ENCODE measurements around the gene ZNF367. TPM values are rescaled to one million over a fixed set of nuclear protein-coding genes. Genes with fewer than 3 reads are reported as not detected.

The ZNF367 gene
- total and polyA plus RNA-seq, 2 experiments from 2014 or later: 2.5 to 12.3 TPM

GRCh38 chr9:96395964-96396363 is 22.2 kb downstream of the ZNF367 start:
- peaks cover 14% of the 10 kb centered on the region for H3K9me3 Mint-ChIP-seq
- peak overlapping the region; percentile 6; the same call in 1 of the 3 replicates for H3K4me3 Mint-ChIP-seq
- H3K36me3 ChIP-seq (ENCODE audit: insufficient read depth): peaks cover 16% of the 10 kb centered on the region; the same call in 1 of the 2 replicates
- H3K36me3 Mint-ChIP-seq (ENCODE audit: low read depth): peaks cover 42% of the 10 kb centered on the region
- peaks cover 43% of the 10 kb centered on the region for H3K4me1 ChIP-seq (ENCODE audit: insufficient read depth)
- peak; percentile 83 for ATAC-seq
- H3F3A ChIP-seq (replicated peaks; ENCODE audit: low read depth): peaks cover 14% of the 10 kb centered on the region; the same call in 1 of the 2 replicates
- no peak overlapping the region for H2AFZ ChIP-seq
- 0 out of 2 replicates have a peak overlapping the region, but pooled peaks have one; percentile 33 for H3K27ac ChIP-seq (ENCODE audit: low read depth)
- peaks cover 2% of the 10 kb centered on the region for H3K27me3 Mint-ChIP-seq (ENCODE audit: insufficient read depth, low read depth, poor library complexity)
- DNase-seq (ENCODE audit: low spot score): peak; percentile 47
- peak overlapping the region; percentile 73 for H3K4me2 ChIP-seq
- peak overlapping the region; percentile 69; the same call in 1 of the 2 replicates for H3K27ac Mint-ChIP-seq
- H3K9me2 ChIP-seq (ENCODE audit: insufficient read depth): no peaks in the 10 kb centered on the region
- H3K4me1 Mint-ChIP-seq: peaks cover 34% of the 10 kb centered on the region
- no peaks in the 10 kb centered on the region for H3K27me3 ChIP-seq (ENCODE audit: insufficient read depth)
- no peak overlapping the region for H3K4me3 ChIP-seq
- peaks cover 34% of the 10 kb centered on the region for H3K79me2 ChIP-seq (replicated peaks; ENCODE audit: insufficient read depth)
- peaks cover 11% of the 10 kb centered on the region for H4K20me1 ChIP-seq (replicated peaks; ENCODE audit: insufficient read depth)
- TF ChIP-seq EZH2 (IDR thresholded peaks at IDR 0.05; ENCODE audit: low read depth, unreplicated experiment): no peak
- no peak for TF ChIP-seq CREB1 (CRISPR knock-in tag; IDR thresholded peaks at IDR 0.05; ENCODE audit: low read depth)
- no peak for TF ChIP-seq REST (IDR thresholded peaks at IDR 0.05; ENCODE audit: unreplicated experiment)
- no peak for TF ChIP-seq NANOG (IDR thresholded peaks at IDR 0.05; ENCODE audit: borderline replicate concordance)
- no peak for TF ChIP-seq STAT1 (IDR thresholded peaks at IDR 0.05; ENCODE audit: unreplicated experiment)
- TF ChIP-seq JUNB (IDR thresholded peaks at IDR 0.05; ENCODE audit: unreplicated experiment): no peak
- no peak for TF ChIP-seq EZH2phosphoT487 (IDR thresholded peaks at IDR 0.05; ENCODE audit: unreplicated experiment)
- no peak for TF ChIP-seq ZNF331 (CRISPR knock-in tag; IDR thresholded peaks at IDR 0.05; ENCODE audit: low read depth)
- TF ChIP-seq ZNF462 (CRISPR knock-in tag; IDR thresholded peaks at IDR 0.05): no peak
- TF ChIP-seq POLR2AphosphoS5 (IDR thresholded peaks at IDR 0.05; ENCODE audit: low read depth): no peak
- TF ChIP-seq, protein P1, sequence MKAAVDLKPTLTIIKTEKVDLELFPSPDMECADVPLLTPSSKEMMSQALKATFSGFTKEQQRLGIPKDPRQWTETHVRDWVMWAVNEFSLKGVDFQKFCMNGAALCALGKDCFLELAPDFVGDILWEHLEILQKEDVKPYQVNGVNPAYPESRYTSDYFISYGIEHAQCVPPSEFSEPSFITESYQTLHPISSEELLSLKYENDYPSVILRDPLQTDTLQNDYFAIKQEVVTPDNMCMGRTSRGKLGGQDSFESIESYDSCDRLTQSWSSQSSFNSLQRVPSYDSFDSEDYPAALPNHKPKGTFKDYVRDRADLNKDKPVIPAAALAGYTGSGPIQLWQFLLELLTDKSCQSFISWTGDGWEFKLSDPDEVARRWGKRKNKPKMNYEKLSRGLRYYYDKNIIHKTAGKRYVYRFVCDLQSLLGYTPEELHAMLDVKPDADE (IDR thresholded peaks at IDR 0.05): no peak
- no peak for TF ChIP-seq CTCF (conservative IDR thresholded peaks at IDR 0.05; ENCODE audit: low read depth in 2 of 2)
- no peak for TF ChIP-seq ZNF114 (CRISPR knock-in tag; IDR thresholded peaks at IDR 0.05)
